ENCODE data around the gene SPNS1.

DNA sequence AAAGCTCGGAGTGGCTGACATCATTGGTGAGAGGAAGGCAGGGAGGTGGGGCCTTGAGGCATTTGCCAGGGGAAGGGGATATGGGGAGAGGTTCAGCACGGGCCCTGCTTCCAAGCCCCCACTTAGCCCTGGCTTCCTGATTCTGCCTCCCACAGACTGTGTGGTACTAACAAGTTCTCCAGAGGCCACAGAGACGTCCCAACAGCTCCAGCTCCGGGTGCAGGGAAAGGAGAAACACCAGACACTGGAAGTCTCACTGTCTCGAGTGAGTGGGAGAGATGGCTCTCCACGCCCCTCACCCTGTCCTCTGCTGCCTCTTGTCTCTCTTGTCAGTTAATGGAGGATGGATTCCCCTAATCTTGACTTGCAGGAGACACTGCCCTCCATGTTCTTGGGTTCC is 15.7 kb upstream of the SPNS1 start:
- TF ChIP-seq, protein P1, sequence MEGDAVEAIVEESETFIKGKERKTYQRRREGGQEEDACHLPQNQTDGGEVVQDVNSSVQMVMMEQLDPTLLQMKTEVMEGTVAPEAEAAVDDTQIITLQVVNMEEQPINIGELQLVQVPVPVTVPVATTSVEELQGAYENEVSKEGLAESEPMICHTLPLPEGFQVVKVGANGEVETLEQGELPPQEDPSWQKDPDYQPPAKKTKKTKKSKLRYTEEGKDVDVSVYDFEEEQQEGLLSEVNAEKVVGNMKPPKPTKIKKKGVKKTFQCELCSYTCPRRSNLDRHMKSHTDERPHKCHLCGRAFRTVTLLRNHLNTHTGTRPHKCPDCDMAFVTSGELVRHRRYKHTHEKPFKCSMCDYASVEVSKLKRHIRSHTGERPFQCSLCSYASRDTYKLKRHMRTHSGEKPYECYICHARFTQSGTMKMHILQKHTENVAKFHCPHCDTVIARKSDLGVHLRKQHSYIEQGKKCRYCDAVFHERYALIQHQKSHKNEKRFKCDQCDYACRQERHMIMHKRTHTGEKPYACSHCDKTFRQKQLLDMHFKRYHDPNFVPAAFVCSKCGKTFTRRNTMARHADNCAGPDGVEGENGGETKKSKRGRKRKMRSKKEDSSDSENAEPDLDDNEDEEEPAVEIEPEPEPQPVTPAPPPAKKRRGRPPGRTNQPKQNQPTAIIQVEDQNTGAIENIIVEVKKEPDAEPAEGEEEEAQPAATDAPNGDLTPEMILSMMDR (conservative IDR thresholded peaks at IDR 0.05 in 1 of 2, IDR thresholded peaks at IDR 0.05 in 1 of 2; ENCODE audit: extremely low read depth in 1 of 2, insufficient read depth in 1 of 2, low read depth in 1 of 2, low read length in 2 of 2), result no peak
- TF ChIP-seq EZH2 (IDR thresholded peaks at IDR 0.05; ENCODE audit: borderline replicate concordance, low read length), result no peak
